Endothelial cell of umbilical vein (primary cell): ENCODE results near the gene THEMIS. TPM values are rescaled to one million over a fixed set of nuclear protein-coding genes. Genes with fewer than 3 reads are reported as not detected.

ENCODE experiments used
- BruUV-seq: library from RNA; stranded (reverse); fragments of 400-500 nt; replicated peaks from 2 replicates; lab custom pipeline; 2021; lab: Mats Ljungman, UMichigan
- CTCF ChIA-PET: fragments of 300-600, 350-600 bp; sonication (Branson Sonifier 250); formaldehyde crosslinking; loops from one replicate; lab custom pipeline; 2021; ENCODE audit warnings: antibody characterized with exemption, inconsistent platforms; lab: Charles Lee
- POLR2A ChIA-PET: fragments of 300-600, 350-600 bp; sonication (Branson Sonifier 250); formaldehyde crosslinking; loops from one replicate; lab custom pipeline; 2021; ENCODE audit warnings: antibody characterized with exemption, inconsistent platforms; lab: Charles Lee
- DNase-seq: peaks from one replicate; pipeline ENCODE4 v3.0.0-alpha.2; 2011; ENCODE audit warnings: low read depth, low spot score
- FAIRE-seq: peaks from 2 replicates; lab custom pipeline; 2011; peaks lifted over from hg19 to GRCh38; lab: Jason Lieb, UNC
- H2AFZ ChIP-seq: 2 replicates; pipeline ENCODE4 v1.6.0; 2012; ENCODE audit warnings: low read depth, low read length, control low read depth, inconsistent platforms
- H3K27ac ChIP-seq: 2 replicates; pipeline ENCODE4 v1.5.1; 2011; ENCODE audit warnings: low read depth, mild to moderate bottlenecking, control low read depth, low read length, moderate library complexity; ENCODE audit not compliant: insufficient read depth
- H3K27me3 ChIP-seq, 2 experiments: 2 replicates each; pipeline versions ENCODE4 v1.6.0 to v1.6.1; 2011; ENCODE audit warnings: low read length in 2 of 2, mixed read lengths in 1 of 2; ENCODE audit not compliant: control insufficient read depth in 2 of 2, insufficient read depth in 2 of 2
- H3K36me3 ChIP-seq, 2 experiments: 2 replicates in 1 of 2; 3 replicates in 1 of 2; pipeline ENCODE4 v1.5.1; 2011; ENCODE audit warnings: low read length in 2 of 2, mild to moderate bottlenecking in 1 of 2, moderate library complexity in 1 of 2; ENCODE audit not compliant: control insufficient read depth in 2 of 2, insufficient read depth in 2 of 2; ENCODE audit errors: extremely low read depth in 1 of 2
- H3K4me1 ChIP-seq: 3 replicates; pipeline ENCODE4 v1.5.1; 2011; ENCODE audit warnings: mild to moderate bottlenecking, low read length; ENCODE audit not compliant: control insufficient read depth, insufficient read depth; ENCODE audit errors: extremely low read depth
- H3K4me2 ChIP-seq: 2 replicates; pipeline ENCODE4 v1.6.1; 2011; ENCODE audit warnings: low read length, control low read depth, mixed read lengths; ENCODE audit not compliant: insufficient read depth
- H3K4me3 ChIP-seq, 3 experiments: fragments of 200-600 bp in 1 of 3; sonication (generic), shearing (Covaris generic) in 1 of 3; replicated peaks in 1 of 3; 2 replicates each; pipeline ENCODE4 v1.5.1; 2011 to 2016; ENCODE audit warnings: control low read depth in 3 of 3, low read length in 3 of 3, mild to moderate bottlenecking in 2 of 3, inconsistent platforms in 1 of 3, low read depth in 1 of 3, moderate library complexity in 1 of 3; ENCODE audit not compliant: insufficient read depth in 1 of 3
- H3K79me2 ChIP-seq: 2 replicates; pipeline ENCODE4 v1.6.0; 2012; ENCODE audit warnings: low read length, inconsistent platforms; ENCODE audit not compliant: control insufficient read depth, insufficient read depth
- H3K9ac ChIP-seq: replicated peaks from 2 replicates; pipeline ENCODE3; 2011; ENCODE audit warnings: low read length, control low read depth; ENCODE audit not compliant: insufficient read depth; ENCODE audit errors: extremely low read depth
- H3K9me1 ChIP-seq: replicated peaks from 3 replicates; pipeline ENCODE4 v1.6.0; 2011; ENCODE audit warnings: mild to moderate bottlenecking, low read length; ENCODE audit not compliant: control insufficient read depth, insufficient read depth; ENCODE audit errors: extremely low read depth
- H3K9me3 ChIP-seq: replicated peaks from 2 replicates; pipeline ENCODE4 v1.5.1; 2012; ENCODE audit warnings: low read length, inconsistent platforms; ENCODE audit not compliant: control insufficient read depth, insufficient read depth
- H4K20me1 ChIP-seq: replicated peaks from 2 replicates; pipeline ENCODE3; 2011; ENCODE audit warnings: mild to moderate bottlenecking, low read length; ENCODE audit not compliant: control insufficient read depth, insufficient read depth; ENCODE audit errors: extremely low read depth
- CTCF ChIP-seq, 2 donors: IDR thresholded peaks; 1 replicate in 1 of 2; 2 replicates in 1 of 2; pipeline ENCODE4 v1.5.1; 2011; ENCODE audit warnings: low read length in 2 of 2, mild to moderate bottlenecking in 2 of 2, moderate library complexity in 2 of 2, control low read depth in 1 of 2, inconsistent platforms in 1 of 2, low read depth in 1 of 2; ENCODE audit not compliant: insufficient read depth in 1 of 2; ENCODE audit errors: extremely low read depth in 1 of 2
- EZH2 ChIP-seq: IDR thresholded peaks from 2 replicates; pipeline ENCODE4 v1.6.1; 2012; ENCODE audit warnings: borderline replicate concordance, low read depth, mild to moderate bottlenecking, moderate library complexity, low read length, inconsistent platforms; ENCODE audit not compliant: severe bottlenecking
- FOS ChIP-seq: IDR thresholded peaks from 2 replicates; pipeline ENCODE4 v1.6.1; 2011; ENCODE audit warnings: mild to moderate bottlenecking, low read length, moderate library complexity, borderline replicate concordance; ENCODE audit not compliant: insufficient read depth
- GATA2 ChIP-seq: IDR thresholded peaks from 2 replicates; pipeline ENCODE4 v1.7.0; 2011; ENCODE audit warnings: low read depth, mild to moderate bottlenecking, moderate library complexity, mixed read lengths, low read length; ENCODE audit not compliant: insufficient read length, insufficient read depth
- JUN ChIP-seq: IDR thresholded peaks from 2 replicates; pipeline ENCODE4 v1.6.1; 2011; ENCODE audit warnings: borderline replicate concordance, low read depth; ENCODE audit not compliant: insufficient read length, insufficient read depth
- MAX ChIP-seq: IDR thresholded peaks from 2 replicates; pipeline ENCODE4 v1.6.1; 2011; ENCODE audit not compliant: insufficient read depth, insufficient read length
- MYC ChIP-seq: IDR thresholded peaks from one replicate; pipeline ENCODE4 v1.6.1; 2011; ENCODE audit warnings: mild to moderate bottlenecking, low read depth, low read length
- POLR2A ChIP-seq: IDR thresholded peaks from 2 replicates; pipeline ENCODE4 v1.6.1; 2012; ENCODE audit warnings: low read depth, mild to moderate bottlenecking, control low read depth, low read length
- POLR2AphosphoS5 ChIP-seq: IDR thresholded peaks from 2 replicates; pipeline ENCODE4 v1.6.1; 2012; ENCODE audit warnings: low read depth, mild to moderate bottlenecking, control low read depth, low read length, moderate library complexity; ENCODE audit not compliant: insufficient read depth
- dilution Hi-C: fragments of 300-500 bp; cut with MboI; formaldehyde crosslinking; loops from one replicate; pipeline ENCODE4 v1.15.0; 2019; ENCODE audit warnings: low sequenced_read_pairs; ENCODE audit not compliant: extremely low pct_ligation_motif_present
- intact Hi-C: fragments of 100-400 bp; cut with micrococcal nuclease; formaldehyde crosslinking; loops from one replicate; pipeline ENCODE4 v1.10.0; 2022
- polyA plus RNA-seq, 4 experiments: library from polyadenylated mRNA; depleted of rRNA in 3 of 4; stranded (reverse) in 3 of 4; unstranded in 1 of 4; fragments of >200 nt; gene quantifications; 2 replicates each; pipeline versions ENCODE4 v1.2.1 to v1.2.3, GENCODE V29; 2011 to 2012; ENCODE audit warnings: missing spikeins in 1 of 4
- total RNA-seq: library from RNA; stranded (reverse); gene quantifications from 2 replicates; pipeline ENCODE4 v1.2.3, GENCODE V29; 2021

THEMIS gene
- total and polyA plus RNA-seq, 2 donors (not counting 3 experiments of a cell fraction or from before 2014, with no cell fraction given): not detected

DNA sequence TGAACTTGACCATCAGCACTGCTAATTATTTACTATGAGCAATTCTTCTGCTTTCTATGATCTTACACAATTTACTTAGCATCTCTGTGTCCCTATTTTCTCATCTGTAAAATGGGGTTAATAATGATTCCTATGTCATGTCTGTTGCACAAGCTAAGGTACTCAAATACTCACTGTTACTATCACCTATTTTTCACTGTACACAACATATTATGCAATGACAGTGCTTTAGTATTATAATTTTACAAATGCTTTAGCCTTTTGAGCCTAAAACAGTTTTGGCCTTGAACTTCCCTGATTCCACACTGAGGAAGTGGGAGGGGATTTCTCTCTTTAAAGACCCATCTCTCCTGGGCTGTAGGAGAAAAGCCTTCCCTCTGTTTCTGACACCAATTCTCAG, 36.9 kb upstream of the THEMIS start:
- CTCF ChIA-PET: interaction anchor here (1.2 to 1.7 kb wide), 2 partner anchors 22 to 83 kb away, joined by 3 to 4 read pairs; no protein-coding TSS in a partner anchor
- H3K27ac ChIP-seq: no peak overlapping the region
- dilution Hi-C loops: no loop called here

More for the DNA sequence above, 36.9 kb upstream of the THEMIS start:
- intact Hi-C loops: no loop called here
- no peaks in the 10 kb centered on the region for H3K27me3 ChIP-seq
- no peak overlapping the region for H3K9ac ChIP-seq
- no peak for FAIRE-seq
- H3K4me2 ChIP-seq: no peak overlapping the region
- no peaks in the 10 kb centered on the region for H3K36me3 ChIP-seq
- no peaks in the 10 kb centered on the region for H3K79me2 ChIP-seq
- peaks cover 18% of the 10 kb centered on the region for H3K4me1 ChIP-seq
- H3K4me3 ChIP-seq: no peak overlapping the region
- no peak overlapping the region for H2AFZ ChIP-seq
- BruUV-seq: no TSS peak
- POLR2A ChIA-PET: no interaction called here
- H3K9me3 ChIP-seq: no peaks in the 10 kb centered on the region
- no peak for TF ChIP-seq POLR2AphosphoS5
- no peak for TF ChIP-seq MAX
- no peak for TF ChIP-seq FOS
- no peak for TF ChIP-seq JUN
- no peak for TF ChIP-seq GATA2
- TF ChIP-seq POLR2A: no peak
- TF ChIP-seq EZH2: no peak
- no peak for TF ChIP-seq MYC
- TF ChIP-seq CTCF (IDR thresholded peaks at IDR 0.05; ENCODE audit: extremely low read depth in 1 of 2, insufficient read depth in 1 of 2, low read depth in 1 of 2, low read length in 2 of 2): no peak
- H4K20me1 ChIP-seq: no peaks in the 10 kb centered on the region
- no peak for DNase-seq
- H3K9me1 ChIP-seq: no peaks in the 10 kb centered on the region
